DMS153 treated with DMSO at 0.1 percent for 48 hours (cell line): ENCODE measurements around the gene SPEM2.

Source experiments
- DNase-seq: peaks from one replicate; lab custom pipeline; 2025; ENCODE audit not compliant: unreplicated experiment; lab: John Stamatoyannopoulos, UW

SPEM2 gene

DNA sequence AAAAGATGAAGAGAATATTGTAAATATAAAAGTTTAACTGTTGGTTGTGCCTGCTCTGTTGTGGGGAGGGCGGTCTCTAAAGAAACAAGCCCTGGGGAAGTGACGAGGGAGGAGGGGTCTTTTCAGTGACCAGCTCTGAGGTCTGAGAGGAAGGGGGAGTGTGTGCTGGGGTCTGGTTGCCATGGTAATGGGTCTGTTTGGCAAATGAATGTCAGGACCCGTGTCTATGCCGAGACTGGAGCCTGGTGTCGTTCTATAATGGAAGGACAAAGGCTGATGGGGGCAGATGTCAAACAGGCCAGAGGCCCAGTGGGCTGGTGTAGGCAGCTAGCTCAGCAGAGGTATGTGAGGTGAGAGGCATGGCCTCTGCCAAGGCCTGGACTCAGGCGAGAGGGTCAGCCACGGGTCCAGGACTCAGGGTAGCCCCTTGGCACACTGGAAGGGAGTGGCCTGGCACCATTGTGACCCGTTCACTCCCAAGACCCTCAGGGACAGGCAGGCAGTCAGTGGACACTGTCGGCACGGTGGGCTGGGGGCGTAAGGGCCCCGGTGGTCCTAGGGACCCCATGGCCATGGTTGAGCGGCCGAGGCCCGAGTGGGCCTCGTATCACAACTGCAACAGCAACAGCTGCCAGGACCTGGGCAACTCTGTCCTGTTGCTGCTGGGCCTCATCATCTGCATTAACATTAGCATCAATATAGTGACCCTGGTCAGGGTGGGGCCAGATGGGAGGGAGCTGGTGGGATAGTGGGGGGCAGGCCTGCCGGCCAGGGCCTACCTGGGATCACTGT, 5.4 kb upstream of the SPEM2 start, which contains the start of gene SPEM1:
SPEM1 (plus strand) TSS at position 506 of the 792 bp plus-strand sequence; CDS start at position 567, 61 bp downstream.
- no peak for DNase-seq

DNA sequence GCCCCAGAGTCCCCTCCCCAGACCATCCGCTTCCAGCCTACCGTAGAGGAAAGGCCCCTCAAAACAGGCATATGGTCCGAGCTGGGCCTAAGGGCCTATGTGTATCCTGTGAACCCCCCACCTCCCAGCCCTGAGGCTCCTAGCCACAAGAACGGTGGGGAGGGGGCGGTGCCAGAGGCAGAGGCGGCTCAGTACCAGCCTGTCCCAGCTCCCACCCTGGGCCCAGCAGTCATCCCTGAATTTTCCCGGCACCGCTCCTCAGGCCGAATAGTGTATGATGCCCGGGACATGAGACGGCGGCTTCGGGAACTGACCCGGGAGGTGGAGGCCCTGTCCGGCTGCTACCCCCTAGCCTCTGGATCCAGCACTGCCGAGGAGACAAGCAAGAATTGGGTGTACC, 4.2 kb upstream of the SPEM2 start:
- no peak for DNase-seq

DNA sequence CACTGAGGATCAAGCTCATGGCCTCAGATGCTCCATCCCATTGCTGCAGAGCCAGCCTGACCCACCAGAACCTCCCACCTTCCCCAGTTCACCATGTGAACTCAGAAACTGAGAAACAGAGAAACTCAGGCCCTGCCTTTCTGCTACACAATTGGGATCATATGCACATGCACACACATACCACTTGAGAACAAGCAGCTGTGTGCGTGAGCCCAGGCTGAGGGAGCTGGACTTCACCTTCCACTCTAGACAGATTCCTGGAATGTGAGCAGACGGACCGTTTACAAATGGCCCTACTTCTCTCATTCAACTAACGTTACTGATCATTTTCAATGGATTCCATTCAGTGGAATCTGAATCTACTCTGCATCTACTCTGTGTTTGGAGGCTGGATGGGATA, 1.7 kb upstream of the SPEM2 start:
- DNase-seq: no peak

DNA sequence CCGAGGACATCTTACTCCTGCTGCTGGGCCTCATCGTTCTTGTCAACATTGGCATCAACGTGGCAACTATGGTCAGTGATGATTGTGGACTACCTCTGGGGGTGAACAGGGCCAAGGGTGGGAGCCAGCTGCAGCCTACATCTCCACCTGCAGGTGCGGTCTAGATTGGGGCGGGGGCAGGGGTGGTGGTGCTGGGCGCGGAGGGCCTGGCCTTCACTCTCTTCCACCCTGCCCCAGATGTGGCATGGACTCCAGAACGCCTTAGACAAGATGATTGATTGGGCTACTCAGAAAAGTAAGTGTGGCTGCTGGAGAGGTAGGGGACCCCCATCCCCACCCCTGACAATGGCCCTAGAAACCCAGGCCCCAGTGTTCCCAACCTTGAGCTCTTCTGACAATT, 340 bp downstream of the SPEM2 start:
- no peak for DNase-seq

DNA sequence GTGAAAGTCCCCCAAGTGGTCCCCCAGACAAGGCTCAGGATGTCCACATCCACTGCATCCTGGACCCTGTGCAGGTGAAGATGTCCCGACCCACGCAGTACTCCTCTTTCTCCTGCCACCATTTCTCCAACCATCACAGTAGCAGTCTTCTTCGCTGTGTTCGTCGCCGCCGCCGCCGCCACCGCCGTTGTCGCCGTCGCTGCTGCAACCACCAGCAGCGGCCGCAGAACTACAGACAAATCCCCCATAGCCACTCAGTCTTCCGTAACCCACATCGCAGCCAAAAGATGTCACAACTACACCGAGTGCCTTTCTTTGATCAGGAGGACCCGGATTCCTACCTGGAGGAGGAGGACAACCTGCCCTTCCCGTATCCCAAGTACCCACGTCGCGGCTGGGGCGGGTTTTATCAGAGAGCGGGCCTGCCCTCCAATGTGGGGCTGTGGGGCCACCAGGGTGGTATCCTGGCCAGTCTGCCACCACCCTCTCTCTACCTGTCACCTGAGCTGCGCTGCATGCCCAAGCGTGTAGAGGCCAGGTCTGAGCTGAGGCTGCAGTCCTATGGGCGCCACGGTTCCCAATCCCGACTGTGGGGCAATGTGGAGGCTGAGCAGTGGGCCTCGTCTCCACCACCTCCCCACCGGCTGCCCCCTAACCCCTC, 917 bp downstream of the SPEM2 start:
- no peak for DNase-seq

DNA sequence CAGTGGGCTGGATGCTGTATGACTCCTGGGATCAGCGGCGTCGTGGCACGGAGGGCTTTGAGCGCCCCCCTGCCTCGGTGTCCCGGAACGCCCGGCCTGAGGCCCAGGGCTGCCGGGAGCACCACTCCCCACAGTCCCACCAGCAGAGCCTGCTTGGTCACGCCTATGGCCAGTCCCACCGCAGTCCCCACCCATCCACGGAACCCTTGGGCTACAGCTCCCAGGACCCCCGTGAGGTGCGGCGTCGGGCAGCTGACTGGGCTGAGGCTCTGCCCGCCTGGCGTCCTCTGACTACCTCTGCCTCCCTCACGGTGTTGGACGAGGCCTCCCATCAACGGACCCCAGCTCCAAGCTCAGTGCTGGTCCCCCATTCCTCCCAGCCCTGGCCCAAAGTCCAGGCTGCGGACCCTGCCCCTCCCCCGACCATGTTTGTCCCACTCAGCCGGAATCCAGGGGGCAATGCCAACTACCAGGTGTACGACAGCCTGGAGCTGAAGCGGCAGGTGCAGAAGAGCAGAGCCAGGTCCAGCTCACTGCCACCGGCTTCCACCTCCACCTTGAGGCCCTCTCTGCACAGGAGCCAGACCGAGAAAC, 1.6 kb downstream of the SPEM2 start:
- DNase-seq: no peak

DNA sequence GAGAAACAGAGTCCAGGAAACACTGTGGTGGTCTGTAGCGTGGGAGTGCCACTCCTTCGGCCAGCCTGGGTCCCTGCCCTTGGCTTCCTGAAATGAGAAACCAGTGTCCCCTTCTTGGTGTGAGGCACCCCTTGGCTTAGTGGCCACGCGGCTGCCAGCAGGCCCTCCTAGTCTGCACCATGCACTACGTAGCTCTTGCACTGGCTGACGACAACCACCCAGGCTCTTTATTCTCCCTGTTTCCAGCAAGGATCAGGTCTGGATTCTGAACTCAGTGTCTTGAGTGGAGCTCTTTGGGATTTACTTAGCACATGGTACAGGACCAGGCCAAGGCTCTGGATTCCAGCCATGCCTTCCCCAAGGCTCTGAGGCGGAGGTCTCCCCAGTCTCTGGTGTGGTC, 2.1 kb downstream of the SPEM2 start:
- no peak for DNase-seq

DNA sequence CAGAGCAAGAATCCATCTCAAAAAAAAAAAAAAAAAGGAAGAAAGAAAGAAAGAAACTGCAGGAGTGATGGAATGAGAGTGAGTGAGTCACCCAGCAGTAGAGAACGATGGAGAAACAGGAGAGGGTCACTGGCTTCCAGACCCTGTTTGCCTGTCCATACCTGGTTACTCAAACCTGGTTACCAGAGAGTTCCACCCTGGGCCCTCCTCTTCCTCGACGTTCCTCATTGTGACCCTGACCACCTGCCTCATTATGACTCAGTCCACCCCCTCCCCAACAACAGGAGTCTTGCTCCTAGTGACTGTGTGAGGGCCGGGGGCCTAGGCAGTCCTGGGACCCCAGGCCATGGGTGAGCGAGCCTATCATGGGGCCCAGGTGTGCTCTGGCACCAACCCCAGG, 3.1 kb downstream of the SPEM2 start, which contains the start of gene SPEM3:
SPEM3 (plus strand) TSS at position 301 of the 400 bp plus-strand sequence; CDS start at position 347, 46 bp downstream.
- no peak for DNase-seq

DNA sequence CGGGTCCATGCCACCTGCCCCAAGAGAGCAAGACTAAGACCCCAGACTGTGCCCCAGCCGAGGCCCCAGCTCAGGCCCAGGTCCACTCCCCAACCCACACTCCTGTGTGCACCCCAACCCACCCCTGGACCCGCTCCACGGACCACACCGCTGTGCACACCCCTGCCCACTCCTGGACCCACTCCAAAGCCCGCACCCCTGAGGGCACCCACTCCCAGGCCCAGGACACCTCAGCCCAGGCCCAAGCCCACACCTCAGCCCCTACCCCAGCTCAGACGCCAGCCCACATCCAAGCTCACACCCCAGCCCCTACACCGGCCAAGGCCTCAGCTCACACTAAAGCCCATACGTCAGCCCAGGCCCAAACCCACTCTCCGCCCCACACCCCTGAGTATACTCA, 4.3 kb downstream of the SPEM2 start:
- DNase-seq: no peak

DNA sequence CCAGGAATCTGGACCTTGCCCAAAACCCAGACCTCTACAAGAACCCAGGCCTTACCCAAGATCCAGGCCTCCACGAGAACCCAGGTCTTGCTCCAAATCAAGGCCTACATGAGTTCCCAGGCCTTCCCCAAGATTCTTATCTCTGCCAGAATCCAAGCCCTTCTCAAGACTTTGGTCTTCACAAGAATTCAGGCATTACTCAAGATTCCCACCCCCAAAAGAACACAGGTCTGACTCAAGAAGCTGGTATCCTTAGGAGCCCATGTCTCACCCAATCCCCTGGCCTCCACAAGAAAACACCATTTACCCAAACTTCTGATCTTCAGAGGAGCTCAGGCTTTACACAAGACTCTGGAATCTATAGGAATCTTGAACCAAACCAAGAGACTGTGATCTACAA, 5.8 kb downstream of the SPEM2 start:
- DNase-seq: no peak

DNA sequence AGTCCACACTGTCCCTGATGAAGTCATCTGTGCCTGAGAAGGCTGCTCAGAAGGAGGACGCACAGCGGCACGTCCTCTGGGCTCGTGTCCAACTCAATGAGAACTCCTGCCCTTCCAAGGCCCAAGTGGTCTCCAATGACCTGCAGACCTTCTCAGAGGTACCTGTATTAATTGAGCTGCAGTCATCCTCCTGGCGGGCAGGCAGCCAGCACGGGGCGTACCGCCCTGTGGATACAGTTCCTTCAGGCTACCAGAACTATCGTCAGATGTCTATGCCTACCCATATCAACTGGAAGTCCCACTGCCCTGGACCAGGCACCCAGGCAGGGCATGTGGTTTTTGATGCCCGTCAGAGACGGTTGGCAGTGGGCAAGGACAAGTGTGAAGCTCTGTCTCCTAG, 6.9 kb downstream of the SPEM2 start:
- no peak for DNase-seq

DNA sequence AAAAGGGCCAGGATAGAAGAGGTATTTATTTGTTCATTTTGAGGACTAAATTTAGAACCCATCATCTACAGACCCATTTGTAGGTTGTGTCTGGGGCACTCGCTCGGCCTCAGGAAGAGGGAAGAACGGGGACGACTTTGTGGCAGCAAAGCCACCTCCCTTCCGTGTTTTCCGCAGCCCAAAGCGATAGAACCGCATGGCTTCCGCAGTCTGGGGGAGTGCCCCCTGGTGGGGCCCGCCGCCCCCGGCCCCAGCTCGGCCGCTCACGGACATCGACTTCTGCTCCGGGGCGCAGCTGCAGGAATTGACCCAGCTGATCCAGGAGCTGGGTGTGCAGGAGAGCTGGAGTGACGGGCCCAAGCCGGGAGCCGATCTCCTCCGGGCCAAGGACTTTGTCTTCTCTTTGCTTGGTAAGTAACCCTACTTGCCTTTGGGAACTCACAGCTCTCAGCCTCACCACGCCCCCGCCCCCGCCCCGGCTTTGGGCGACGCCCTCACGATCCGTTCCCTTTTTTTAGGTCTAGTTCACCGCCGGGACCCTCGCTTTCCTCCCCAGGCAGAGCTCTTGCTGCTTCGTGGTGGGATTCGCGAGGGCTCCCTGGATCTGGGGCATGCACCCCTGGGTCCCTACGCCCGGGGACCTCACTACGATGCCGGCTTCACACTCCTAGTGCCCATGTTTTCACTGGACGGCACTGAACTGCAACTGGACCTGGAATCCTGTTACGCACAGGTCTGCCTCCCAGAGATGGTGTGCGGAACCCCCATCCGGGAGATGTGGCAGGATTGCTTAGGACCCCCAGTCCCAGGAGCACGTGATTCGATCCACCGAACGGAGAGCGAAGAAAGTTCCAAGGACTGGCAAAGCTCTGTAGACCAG, 10.5 kb downstream of the SPEM2 start:
- no peak for DNase-seq

DNA sequence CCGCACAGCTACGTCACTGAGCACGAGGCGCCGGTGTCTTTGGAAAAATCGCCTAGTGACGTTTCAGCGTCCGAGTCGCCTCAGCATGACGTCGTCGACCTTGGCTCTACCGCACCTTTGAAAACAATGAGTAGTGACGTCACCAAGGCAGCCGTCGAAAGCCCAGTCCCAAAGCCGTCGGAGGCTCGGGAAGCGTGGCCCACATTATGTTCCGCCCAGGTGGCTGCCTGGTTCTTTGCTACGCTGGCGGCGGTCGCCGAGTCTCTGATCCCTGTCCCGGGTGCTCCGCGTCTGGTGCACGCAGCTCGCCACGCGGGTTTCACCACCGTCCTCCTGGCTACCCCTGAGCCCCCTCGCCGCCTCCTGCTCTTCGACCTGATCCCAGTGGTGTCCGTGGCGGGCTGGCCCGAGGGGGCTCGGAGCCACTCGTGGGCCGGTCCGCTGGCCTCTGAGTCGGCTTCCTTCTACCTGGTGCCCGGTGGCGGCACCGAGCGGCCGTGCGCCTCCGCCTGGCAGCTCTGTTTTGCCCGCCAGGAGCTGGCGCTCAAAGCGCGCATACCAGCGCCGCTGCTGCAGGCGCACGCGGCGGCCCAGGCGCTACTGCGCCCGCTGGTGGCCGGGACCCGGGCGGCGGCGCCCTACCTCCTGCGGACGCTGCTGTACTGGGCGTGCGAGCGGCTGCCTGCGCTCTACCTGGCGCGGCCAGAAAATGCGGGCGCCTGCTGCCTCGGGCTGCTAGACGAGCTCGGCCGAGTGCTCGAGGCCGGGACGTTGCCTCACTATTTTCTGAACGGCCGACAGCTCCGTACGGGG, 11.3 kb downstream of the SPEM2 start:
- DNase-seq: peak; percentile 31

DNA sequence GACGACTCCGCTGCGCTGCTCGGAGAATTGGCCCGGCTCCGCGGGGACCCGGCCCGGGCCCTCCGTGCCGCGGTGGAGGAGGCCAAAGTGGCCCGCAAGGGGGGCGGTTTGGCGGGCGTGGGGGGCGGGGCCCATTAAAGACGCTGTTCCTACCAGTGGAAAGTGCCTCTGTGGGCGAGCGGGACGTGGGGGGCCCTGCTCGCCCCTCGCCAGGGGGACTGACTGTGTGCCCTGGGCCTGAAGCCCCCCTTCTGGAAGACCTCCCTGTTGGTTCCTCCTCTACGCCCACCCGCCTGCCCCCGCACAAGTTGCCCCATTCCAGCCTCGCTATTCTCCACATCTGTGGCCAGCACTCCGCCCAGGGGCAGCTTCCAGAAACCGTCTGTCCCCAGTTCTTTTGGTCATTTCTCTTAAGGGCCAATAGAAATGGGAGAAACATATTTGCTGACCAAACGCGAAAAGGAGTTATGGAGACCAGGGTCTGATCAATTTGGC, 12.0 kb downstream of the SPEM2 start:
- no peak for DNase-seq

DNA sequence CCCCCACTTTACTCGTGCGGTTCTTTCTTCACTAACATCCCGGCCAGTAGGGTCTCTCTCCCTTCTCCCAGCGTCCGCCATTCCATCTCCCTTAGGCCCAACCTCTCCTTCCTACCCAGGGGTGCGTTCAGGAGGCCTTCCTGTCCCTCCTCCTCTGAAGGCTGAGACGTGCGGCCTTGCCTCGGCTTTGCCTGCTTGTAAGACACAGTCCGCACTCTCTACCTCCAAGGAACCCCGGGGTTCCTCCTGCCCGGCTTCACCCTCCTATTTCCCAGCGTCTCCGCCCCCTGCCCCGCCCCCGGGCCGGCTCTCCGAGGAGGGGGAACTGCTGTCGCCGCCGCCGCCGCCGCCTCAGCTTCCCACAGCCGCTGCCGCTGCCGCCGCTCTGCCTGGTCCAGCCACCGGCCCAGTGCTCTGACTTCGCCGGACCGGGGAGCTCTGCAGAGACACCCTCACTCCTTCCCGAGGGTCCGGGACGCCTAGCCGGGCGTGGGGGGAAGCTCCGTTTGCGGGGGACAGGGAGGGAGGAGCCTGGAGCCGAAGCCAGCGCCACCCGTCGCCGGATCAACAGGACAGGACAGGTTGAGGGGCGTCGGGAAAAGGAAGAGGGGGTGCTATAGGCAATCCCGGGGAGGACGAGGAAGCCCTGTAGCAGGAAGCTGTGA, 12.7 kb downstream of the SPEM2 start:
- no peak for DNase-seq

DNA sequence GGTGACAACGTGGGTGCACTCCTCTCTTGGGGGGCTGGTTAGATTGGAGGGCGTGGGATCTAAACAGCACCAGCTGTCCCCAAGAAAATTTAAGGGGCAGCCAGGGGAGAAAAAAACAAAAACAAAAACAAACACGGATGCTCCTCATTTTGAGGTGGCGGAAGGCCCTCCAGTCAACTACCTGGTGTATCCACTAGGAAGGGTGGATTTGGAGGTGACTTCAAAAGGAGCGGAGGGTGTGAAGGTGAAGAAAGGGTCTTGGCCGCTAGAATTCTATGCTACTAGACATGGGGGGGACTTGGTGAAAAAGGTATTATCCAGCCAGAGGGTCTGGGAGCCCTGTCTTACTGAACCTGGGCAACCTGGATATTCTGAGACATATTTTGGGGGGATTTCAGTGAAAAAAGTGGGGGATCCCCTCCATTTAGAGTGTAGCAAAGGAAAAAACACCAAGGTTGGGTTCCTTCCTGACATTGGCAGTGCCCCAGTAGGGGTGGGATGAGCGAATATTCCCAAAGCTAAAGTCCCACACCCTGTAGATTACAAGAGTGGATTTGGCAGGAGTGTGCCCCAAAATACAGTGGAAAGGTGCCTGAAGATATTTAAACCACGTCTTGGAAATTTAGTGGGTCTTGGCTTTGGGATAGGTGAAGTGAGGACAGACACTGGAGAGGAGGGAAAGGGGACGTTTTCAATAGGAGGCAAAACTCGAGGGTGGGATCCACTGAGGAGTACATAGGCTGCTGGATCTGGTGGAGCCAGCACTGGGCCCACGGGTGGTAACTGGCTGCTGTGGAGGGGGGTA, 13.4 kb downstream of the SPEM2 start:
- no peak for DNase-seq

DNA sequence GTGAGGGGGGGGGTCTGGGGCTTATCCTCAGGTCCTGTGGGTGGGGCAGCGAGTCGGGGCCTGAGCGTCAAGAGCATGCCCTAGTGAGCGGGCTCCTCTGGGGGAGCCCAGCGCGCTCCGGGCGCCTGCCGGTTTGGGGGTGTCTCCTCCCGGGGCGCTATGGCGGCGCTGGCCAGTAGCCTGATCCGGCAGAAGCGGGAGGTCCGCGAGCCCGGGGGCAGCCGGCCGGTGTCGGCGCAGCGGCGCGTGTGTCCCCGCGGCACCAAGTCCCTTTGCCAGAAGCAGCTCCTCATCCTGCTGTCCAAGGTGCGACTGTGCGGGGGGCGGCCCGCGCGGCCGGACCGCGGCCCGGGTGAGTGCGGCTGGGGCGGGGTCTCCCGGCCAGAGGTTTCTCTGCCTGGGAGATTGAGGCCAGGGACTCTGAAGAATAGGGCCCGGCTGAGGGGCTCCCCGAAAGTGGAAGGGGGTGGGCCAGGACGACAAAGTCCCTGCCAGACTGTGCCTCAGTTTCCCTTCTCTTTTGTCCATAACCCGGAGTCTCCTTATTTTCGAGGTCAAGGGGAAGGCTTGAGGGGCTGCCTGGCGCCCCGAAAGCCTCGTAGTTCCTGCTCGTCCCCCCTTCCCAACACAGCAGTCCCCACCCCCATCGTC, 14.2 kb downstream of the SPEM2 start, which contains the start of gene FGF11:
FGF11 (plus strand) TSS at position 51 of the 651 bp plus-strand sequence; CDS start at position 160, 109 bp downstream.
- DNase-seq: no peak
